Right lobe of liver (tissue), 6 donors: Measurements from ENCODE around the gene TBC1D23. TPM values are rescaled to one million over a fixed set of nuclear protein-coding genes. Genes with fewer than 3 reads are reported as not detected.

Experiments
- ATAC-seq, 4 donors: fragments of 200-7000 bp; cut with Tn5 transposase; one replicate each; pipeline ENCODE4 v1.9.1; 2020; ENCODE audit warnings: mild to moderate bottlenecking in 4 of 4, moderate library complexity in 4 of 4
- DNase-seq, 3 donors: peaks; one replicate each; pipeline ENCODE4 v3.0.0-alpha.2; 2020
- H3K27ac ChIP-seq, 3 donors: fragments of 200-600 bp; one replicate each; pipeline ENCODE4 v1.8.0; 2022
- H3K27me3 ChIP-seq, 2 donors: fragments of 200-600 bp; one replicate each; pipeline ENCODE4 v1.8.0; 2022
- H3K36me3 ChIP-seq, 4 donors: fragments of 200-600 bp; sonication (generic) in 1 of 4; one replicate each; pipeline versions ENCODE4 v1.5.1 to v1.8.0; 2017 to 2022; ENCODE audit warnings: control low read depth in 1 of 4
- H3K4me1 ChIP-seq, 4 donors: fragments of 200-600 bp; sonication (generic) in 1 of 4; one replicate each; pipeline versions ENCODE4 v1.5.1 to v1.8.0; 2017 to 2022; ENCODE audit warnings: control low read depth in 1 of 4
- H3K4me3 ChIP-seq, 3 donors: fragments of 200-600 bp; one replicate each; pipeline ENCODE4 v1.8.0; 2022
- H3K9me3 ChIP-seq, 4 donors: fragments of 200-600 bp; sonication (generic) in 1 of 4; one replicate each; pipeline versions ENCODE4 v1.5.1 to v1.8.0; 2017 to 2022; ENCODE audit warnings: control low read depth in 1 of 4
- POLR2A ChIP-seq: fragments of 450-650 bp; IDR thresholded peaks from one replicate; pipeline ENCODE4 v1.6.1; 2017; ENCODE audit warnings: antibody characterized with exemption, mild to moderate bottlenecking
- WGBS: methylation state at CpG from one replicate; pipeline ENCODE4 v1.1.6; 2018; ENCODE audit warnings: low coverage, low lambda C conversion rate; ENCODE audit not compliant: insufficient coverage; ENCODE audit errors: missing lambda C conversion rate; 5-methylcytosine and 5-hydroxymethylcytosine counted together
- intact Hi-C, 2 donors: fragments of 100-400 bp; cut with DNase I; formaldehyde crosslinking; loops; one replicate each; pipeline versions ENCODE4 v1.11.2 to v1.14.1; 2022
- long read RNA-seq: library from polyadenylated mRNA; unstranded; transcript quantifications from one replicate; pipeline ENCODE4 v2.0.0, GENCODE V29; 2019
- total RNA-seq, 6 experiments: library from RNA; depleted of rRNA in 2 of 6; stranded (reverse); fragments of >200 nt in 2 of 6; fragmentation: NEBNext Ultra II Directional in 3 of 6; extraction: Animal tissue kit (Norgen Biotek cat#: 25700) in 3 of 6; gene quantifications; one replicate each; pipeline versions ENCODE4 v1.1.0 to v1.2.4, GENCODE V29; 2016 to 2023
- TF ChIP-seq, protein P1 (sequence below), 4 donors: fragments of 200-600 bp in 3 of 4; fragments of 450-650 bp in 1 of 4; IDR thresholded peaks; one replicate each; pipeline versions ENCODE4 v1.5.1 to v1.8.0; 2016 to 2022; ENCODE audit warnings: antibody characterized with exemption in 4 of 4, mild to moderate bottlenecking in 2 of 4
- donor health status: DM: no; HTN: yes; CAD: no.
- donor health status: DM: no; HTN: no; CAD: no.
- donor health status: DM: no; HTN: no; CAD: no.
- donor health status: DM: no; HTN: yes; CAD: no.
- donor health status: DM: no; HTN: yes; CAD: no.

TBC1D23 gene
- total RNA-seq = 10 to 100 TPM; 13.9 to 26.2 (median 21.5) TPM
- long read RNA-seq, partial matches to known transcripts = 2 of 4 reads
- long read RNA-seq, other reads (novel, unspliced or antisense) = 1 of 4 reads

DNA sequence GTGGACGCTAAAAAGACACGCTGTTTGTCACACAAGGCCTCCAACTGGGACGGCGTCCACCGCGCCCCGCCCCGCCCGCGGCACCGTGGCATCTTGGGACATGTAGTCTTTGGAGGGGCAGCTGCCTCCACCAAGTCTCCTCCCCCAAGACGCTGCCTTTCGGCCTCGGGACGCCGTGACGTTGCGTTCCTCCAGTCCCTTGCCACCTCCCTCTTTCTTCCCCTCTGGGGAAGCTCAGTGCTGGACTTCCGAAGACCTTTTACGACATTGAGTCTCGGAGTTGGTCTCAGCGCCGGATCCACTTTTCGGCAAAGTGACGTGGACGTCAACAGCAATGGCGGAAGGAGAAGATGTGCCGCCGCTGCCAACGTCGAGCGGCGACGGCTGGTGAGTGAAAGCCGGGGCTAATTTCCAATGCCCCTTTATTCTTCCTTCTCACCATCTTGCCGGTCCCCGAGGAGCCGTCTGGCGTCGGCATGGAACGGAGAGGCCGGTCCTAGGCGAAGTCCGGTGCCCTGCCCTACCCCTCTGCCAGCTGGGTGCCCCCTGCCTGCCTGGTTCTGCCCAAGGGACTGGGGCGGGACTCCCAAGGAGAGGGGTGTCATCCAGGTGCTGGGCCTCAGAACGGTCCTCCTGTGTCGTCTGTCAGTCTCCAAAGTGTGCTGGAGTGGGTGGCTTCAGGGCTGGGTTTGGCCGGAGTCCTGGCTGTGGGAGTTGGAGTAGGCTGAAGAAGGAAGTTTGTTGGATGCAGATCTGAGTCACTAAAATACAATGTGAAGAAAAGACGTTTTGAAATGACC lies at the start of gene TBC1D23:
TSS of gene TBC1D23 (plus strand) at position 308 of the 800 bp plus-strand sequence. CDS start at position 335, 27 bp downstream.
- ATAC-seq (peak; percentile 96 to 99 (median 98)), DNase-seq (peak; percentile 98 to 99 (median 99))
- Histone ChIP-seq H3K9me3 (no peaks in the 10 kb centered on the region), H3K4me3 (peak within 1 kb of the TSS; percentile 76 to 97 (median 81)), H3K4me1 (peaks cover 0 to 29% (median 8%) of the 10 kb centered on the region in 4 donors), H3K27ac (peak within 1 kb of the TSS; percentile 86 to 97 (median 96)), H3K27me3 (no peaks in the 10 kb centered on the region), H3K36me3 (no peaks in the 10 kb centered on the region)
- intact Hi-C loops = no loop called here
- peak; percentile 70 for TF ChIP-seq POLR2A
- TF ChIP-seq, protein P1, sequence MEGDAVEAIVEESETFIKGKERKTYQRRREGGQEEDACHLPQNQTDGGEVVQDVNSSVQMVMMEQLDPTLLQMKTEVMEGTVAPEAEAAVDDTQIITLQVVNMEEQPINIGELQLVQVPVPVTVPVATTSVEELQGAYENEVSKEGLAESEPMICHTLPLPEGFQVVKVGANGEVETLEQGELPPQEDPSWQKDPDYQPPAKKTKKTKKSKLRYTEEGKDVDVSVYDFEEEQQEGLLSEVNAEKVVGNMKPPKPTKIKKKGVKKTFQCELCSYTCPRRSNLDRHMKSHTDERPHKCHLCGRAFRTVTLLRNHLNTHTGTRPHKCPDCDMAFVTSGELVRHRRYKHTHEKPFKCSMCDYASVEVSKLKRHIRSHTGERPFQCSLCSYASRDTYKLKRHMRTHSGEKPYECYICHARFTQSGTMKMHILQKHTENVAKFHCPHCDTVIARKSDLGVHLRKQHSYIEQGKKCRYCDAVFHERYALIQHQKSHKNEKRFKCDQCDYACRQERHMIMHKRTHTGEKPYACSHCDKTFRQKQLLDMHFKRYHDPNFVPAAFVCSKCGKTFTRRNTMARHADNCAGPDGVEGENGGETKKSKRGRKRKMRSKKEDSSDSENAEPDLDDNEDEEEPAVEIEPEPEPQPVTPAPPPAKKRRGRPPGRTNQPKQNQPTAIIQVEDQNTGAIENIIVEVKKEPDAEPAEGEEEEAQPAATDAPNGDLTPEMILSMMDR (IDR thresholded peaks at IDR 0.05) = no peak
- WGBS = under 1% methylated on average over 41 of the region's 49 CpGs

DNA sequence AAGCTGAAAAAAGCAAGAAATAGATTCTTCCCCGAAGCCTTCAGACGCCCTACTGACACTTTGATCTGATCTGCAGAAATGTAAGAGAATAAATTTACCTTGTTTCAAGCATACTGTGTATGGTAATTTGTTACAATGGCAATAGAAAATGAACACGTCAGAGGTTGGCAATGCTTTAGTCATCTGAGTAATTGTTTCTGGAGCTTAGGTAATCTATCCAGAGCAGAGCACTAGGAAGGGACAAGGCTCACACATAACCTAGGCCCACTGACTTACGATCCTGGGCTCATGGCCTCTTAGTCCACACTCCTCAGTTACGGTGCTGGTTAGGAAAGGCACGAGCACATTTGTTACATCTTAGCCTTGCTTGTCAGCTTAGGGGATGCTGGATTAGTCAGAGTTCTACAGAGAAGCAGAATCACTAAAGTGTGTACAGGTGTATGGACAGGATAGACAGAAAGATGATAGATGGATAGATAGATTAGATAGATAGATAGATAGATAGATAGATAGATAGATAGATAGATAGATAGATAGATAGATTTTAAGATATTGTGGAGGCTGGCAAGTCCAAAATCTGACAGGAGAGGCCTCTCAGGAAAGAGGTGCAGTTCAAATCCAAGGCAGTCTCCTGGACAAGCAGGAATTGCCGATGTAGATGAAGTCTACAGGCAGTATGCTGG lies 46.8 kb upstream of the TBC1D23 start:
- intact Hi-C loops = no loop called here
- 82% methylated on average over 7 of the region's 7 CpGs for WGBS
- H3K4me3 ChIP-seq = no peak overlapping the region

DNA sequence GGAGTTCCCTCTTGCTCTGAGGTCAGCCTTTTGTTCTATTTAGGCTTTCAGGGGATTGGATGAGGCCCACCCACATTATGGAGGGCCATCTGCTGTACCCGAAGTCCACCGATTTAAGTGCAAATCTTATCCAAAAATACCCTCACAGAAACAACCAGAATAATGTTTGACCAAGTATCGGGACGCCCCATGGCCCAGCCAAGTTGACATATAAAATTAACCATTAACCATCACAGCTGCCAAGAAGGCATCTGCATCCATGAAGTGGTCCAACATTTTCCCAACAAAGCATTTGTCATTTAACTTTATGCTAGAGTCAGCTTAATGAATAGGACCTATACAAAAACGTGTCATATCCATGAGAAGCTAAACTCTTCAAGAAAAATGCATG lies 46.2 kb upstream of the TBC1D23 start:
- ATAC-seq (no peak), DNase-seq (no peak)
- TF ChIP-seq POLR2A = no peak
- TF ChIP-seq, protein P1 (IDR thresholded peaks at IDR 0.05) = no peak
- Histone ChIP-seq H3K36me3 (no peaks in the 10 kb centered on the region), H3K4me1 (peaks cover 0 to 8% (median 2%) of the 10 kb centered on the region in 4 donors), H3K27ac (no peak overlapping the region), H3K4me3 (no peak overlapping the region), H3K9me3 (no peaks in the 10 kb centered on the region), H3K27me3 (no peaks in the 10 kb centered on the region)
- intact Hi-C loops = no loop called here
- WGBS = 40% methylated on average over 4 of the region's 5 CpGs

More for the DNA sequence above, 46.8 kb upstream of the TBC1D23 start:
- no peak for ATAC-seq
- DNase-seq = no peak
- Histone ChIP-seq H3K27ac (no peak overlapping the region), H3K9me3 (no peaks in the 10 kb centered on the region), H3K4me1 (peaks cover 0 to 8% (median 2%) of the 10 kb centered on the region in 4 donors), H3K36me3 (no peaks in the 10 kb centered on the region), H3K27me3 (no peaks in the 10 kb centered on the region)
- no peak for TF ChIP-seq POLR2A
- TF ChIP-seq, protein P1 (IDR thresholded peaks at IDR 0.05) = no peak

DNA sequence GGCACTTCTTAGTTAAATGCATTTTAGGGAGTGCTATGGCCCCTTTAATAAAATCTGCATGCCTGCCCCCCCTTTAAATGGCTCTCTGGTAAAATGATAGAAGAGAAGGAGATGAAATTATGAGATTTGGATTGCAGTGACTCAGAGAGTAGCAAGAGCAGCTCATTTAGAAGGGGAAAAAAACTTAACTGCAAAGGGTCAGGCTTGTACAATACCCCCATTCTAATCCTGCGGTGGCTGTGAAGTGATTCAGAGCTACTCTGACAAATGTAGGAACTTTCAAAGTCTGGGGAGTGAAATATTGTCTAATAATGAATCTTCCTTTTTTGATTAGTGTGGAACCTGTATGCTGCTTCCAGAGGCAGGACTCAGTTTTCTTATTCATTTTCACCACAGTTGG lies 44.1 kb upstream of the TBC1D23 start:
- Histone ChIP-seq H3K27me3 (no peaks in the 10 kb centered on the region), H3K9me3 (no peaks in the 10 kb centered on the region), H3K4me1 (no peaks in the 10 kb centered on the region), H3K27ac (no peak overlapping the region), H3K36me3 (no peaks in the 10 kb centered on the region), H3K4me3 (no peak overlapping the region)
- intact Hi-C loops = no loop called here
- ATAC-seq (no peak), DNase-seq (no peak)
- WGBS = 80% methylated on average over 1 of the region's 1 CpG
- TF ChIP-seq, protein P1 (IDR thresholded peaks at IDR 0.05) = no peak
- TF ChIP-seq POLR2A = no peak
